Measurements from ENCODE around the gene MIOS.

MIOS gene

DNA sequence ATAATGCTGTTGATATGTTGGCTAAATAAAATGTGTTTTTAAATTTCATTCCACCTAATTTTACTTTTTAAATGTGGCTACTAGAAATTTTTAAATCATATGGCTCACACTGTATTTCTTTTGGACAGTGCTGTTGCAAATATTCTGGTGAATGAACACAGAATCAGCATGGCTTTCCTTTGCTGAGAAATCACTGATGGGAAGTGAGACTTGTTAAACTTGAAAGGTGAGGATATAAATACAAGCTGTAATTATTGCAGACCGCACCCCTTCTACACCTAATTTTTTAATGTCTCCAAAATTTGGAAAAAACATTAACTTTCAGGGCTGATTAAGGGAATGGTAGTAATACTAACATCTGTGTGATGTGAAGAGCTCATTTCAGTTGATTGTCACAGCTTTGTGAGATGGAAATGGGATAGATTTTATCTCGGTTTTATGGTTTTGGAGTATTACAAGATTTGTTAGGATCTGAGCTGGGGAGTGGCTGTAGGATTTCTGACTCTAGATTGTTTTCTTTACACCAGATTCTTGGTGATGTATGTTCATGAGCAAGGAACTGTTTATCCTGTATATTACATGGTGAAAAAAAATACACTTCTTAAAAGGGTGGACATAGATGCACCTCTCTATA lies 1.3 kb downstream of the MIOS start:
- peaks cover 26% of the 10 kb centered on the region for H3K36me3 ChIP-seq (ENCODE audit: insufficient read depth, low read length)
- peak overlapping the region; percentile 91 for H3K4me3 ChIP-seq (ENCODE audit: low read depth, low read length)
- H2AFZ ChIP-seq (ENCODE audit: low read length, unreplicated experiment), result no peak overlapping the region
- no peaks in the 10 kb centered on the region for H3K27me3 ChIP-seq (ENCODE audit: insufficient read depth, low read length)
- no peak overlapping the region for H3K27ac ChIP-seq (ENCODE audit: low read depth, low read length)
- peaks cover 55% of the 10 kb centered on the region for H3K79me2 ChIP-seq (ENCODE audit: control insufficient read depth, insufficient read depth, low read length, unreplicated experiment)
- H3K4me1 ChIP-seq (ENCODE audit: control insufficient read depth, insufficient read depth, low read length, unreplicated experiment), result peaks cover 30% of the 10 kb centered on the region

- Histone ChIP-seq H3K27me3 (ENCODE audit: insufficient read depth, low read length) (no peaks in the 10 kb centered on the region), H3K36me3 (ENCODE audit: insufficient read depth, low read length) (peaks cover 31% of the 10 kb centered on the region), H3K79me2 (ENCODE audit: control insufficient read depth, insufficient read depth, low read length, unreplicated experiment) (peaks cover 60% of the 10 kb centered on the region), H3K4me3 (ENCODE audit: low read depth, low read length) (peak overlapping the region; percentile 91), H3K4me1 (ENCODE audit: control insufficient read depth, insufficient read depth, low read length, unreplicated experiment) (peaks cover 30% of the 10 kb centered on the region), H3K27ac (ENCODE audit: low read depth, low read length) (no peak overlapping the region), H2AFZ (ENCODE audit: low read length, unreplicated experiment) (no peak overlapping the region)
Measured at GRCh38 chr7:7568553-7568952, 1.9 kb downstream of the MIOS start.

- Histone ChIP-seq H3K4me1 (ENCODE audit: control insufficient read depth, insufficient read depth, low read length, unreplicated experiment) (peaks cover 26% of the 10 kb centered on the region), H3K36me3 (ENCODE audit: insufficient read depth, low read length) (peaks cover 32% of the 10 kb centered on the region), H3K79me2 (ENCODE audit: control insufficient read depth, insufficient read depth, low read length, unreplicated experiment) (peaks cover 62% of the 10 kb centered on the region), H3K27me3 (ENCODE audit: insufficient read depth, low read length) (no peaks in the 10 kb centered on the region), H3K4me3 (ENCODE audit: low read depth, low read length) (peak overlapping the region; percentile 91), H3K27ac (ENCODE audit: low read depth, low read length) (no peak overlapping the region), H2AFZ (ENCODE audit: low read length, unreplicated experiment) (no peak overlapping the region)
Measured at GRCh38 chr7:7569081-7569527, 2.4 kb downstream of the MIOS start.

DNA sequence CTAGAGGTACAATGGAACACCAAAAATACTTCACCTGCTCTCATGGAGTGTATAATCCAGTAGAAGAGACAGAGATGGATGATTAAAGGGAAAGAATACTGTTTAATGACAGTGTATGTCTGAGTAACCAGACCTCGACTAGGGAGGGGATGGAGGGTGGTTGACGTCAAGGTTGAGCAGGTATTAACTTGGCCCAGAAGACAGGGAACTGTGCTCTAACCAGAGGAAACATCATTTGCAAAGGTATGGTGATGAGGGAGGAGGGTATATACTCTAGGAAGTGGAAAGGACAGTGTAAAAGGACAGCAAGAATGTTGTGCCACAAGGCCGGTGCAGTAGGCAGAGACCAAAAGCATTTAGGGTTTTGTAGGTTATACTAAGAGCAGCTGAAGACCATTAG lies 2.9 kb downstream of the MIOS start:
- Histone ChIP-seq H3K4me1 (ENCODE audit: control insufficient read depth, insufficient read depth, low read length, unreplicated experiment) (peaks cover 21% of the 10 kb centered on the region), H3K27ac (ENCODE audit: low read depth, low read length) (no peak overlapping the region), H3K27me3 (ENCODE audit: insufficient read depth, low read length) (no peaks in the 10 kb centered on the region), H3K4me3 (ENCODE audit: low read depth, low read length) (peak overlapping the region; percentile 91), H3K36me3 (ENCODE audit: insufficient read depth, low read length) (peaks cover 32% of the 10 kb centered on the region), H3K79me2 (ENCODE audit: control insufficient read depth, insufficient read depth, low read length, unreplicated experiment) (peaks cover 65% of the 10 kb centered on the region), H2AFZ (ENCODE audit: low read length, unreplicated experiment) (no peak overlapping the region)

GRCh38 chr7:7570584-7570983 lies 3.9 kb downstream of the MIOS start:
- Histone ChIP-seq H3K4me1 (ENCODE audit: control insufficient read depth, insufficient read depth, low read length, unreplicated experiment) (peaks cover 20% of the 10 kb centered on the region), H3K27ac (ENCODE audit: low read depth, low read length) (no peak overlapping the region), H3K4me3 (ENCODE audit: low read depth, low read length) (no peak overlapping the region), H3K36me3 (ENCODE audit: insufficient read depth, low read length) (peaks cover 32% of the 10 kb centered on the region), H3K27me3 (ENCODE audit: insufficient read depth, low read length) (no peaks in the 10 kb centered on the region), H3K79me2 (ENCODE audit: control insufficient read depth, insufficient read depth, low read length, unreplicated experiment) (peaks cover 65% of the 10 kb centered on the region), H2AFZ (ENCODE audit: low read length, unreplicated experiment) (no peak overlapping the region)

GRCh38 chr7:7573701-7574100 lies 7.0 kb downstream of the MIOS start:
- H3K36me3 ChIP-seq (ENCODE audit: insufficient read depth, low read length), result peaks cover 36% of the 10 kb centered on the region
- peaks cover 49% of the 10 kb centered on the region for H3K79me2 ChIP-seq (ENCODE audit: control insufficient read depth, insufficient read depth, low read length, unreplicated experiment)

GRCh38 chr7:7576344-7576743 lies 9.7 kb downstream of the MIOS start:
- Histone ChIP-seq H3K79me2 (ENCODE audit: control insufficient read depth, insufficient read depth, low read length, unreplicated experiment) (peaks cover 28% of the 10 kb centered on the region), H3K27ac (ENCODE audit: low read depth, low read length) (no peak overlapping the region), H3K4me3 (ENCODE audit: low read depth, low read length) (no peak overlapping the region), H3K27me3 (ENCODE audit: insufficient read depth, low read length) (no peaks in the 10 kb centered on the region), H3K4me1 (ENCODE audit: control insufficient read depth, insufficient read depth, low read length, unreplicated experiment) (no peaks in the 10 kb centered on the region), H2AFZ (ENCODE audit: low read length, unreplicated experiment) (no peak overlapping the region), H3K36me3 (ENCODE audit: insufficient read depth, low read length) (peaks cover 27% of the 10 kb centered on the region)

More at GRCh38 chr7:7573701-7574100, 7.0 kb downstream of the MIOS start:
- Histone ChIP-seq H3K27ac (ENCODE audit: low read depth, low read length) (no peak overlapping the region), H3K4me1 (ENCODE audit: control insufficient read depth, insufficient read depth, low read length, unreplicated experiment) (peaks cover 11% of the 10 kb centered on the region), H2AFZ (ENCODE audit: low read length, unreplicated experiment) (no peak overlapping the region), H3K4me3 (ENCODE audit: low read depth, low read length) (no peak overlapping the region), H3K27me3 (ENCODE audit: insufficient read depth, low read length) (no peaks in the 10 kb centered on the region)

DNA sequence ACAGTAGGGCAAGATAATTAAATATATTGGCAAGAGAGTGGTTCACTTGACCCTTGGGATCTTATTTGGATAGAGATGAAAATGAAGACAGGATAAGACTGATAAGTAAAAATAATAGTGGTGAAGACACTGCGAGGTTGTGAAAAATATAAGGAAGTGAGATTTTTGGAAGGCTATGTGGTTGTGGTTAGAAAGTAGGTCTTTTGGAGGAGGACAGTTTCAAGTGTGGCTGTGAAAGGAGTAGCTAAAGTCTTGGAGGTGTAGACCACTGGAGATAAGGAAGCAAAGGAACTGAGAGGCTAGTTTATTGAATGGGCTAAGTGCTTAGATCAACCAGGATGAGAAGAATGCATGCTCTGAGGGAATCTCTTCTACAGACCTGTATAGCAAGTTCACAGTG lies 11.2 kb downstream of the MIOS start:
- Histone ChIP-seq H3K27me3 (ENCODE audit: insufficient read depth, low read length) (no peaks in the 10 kb centered on the region), H3K4me3 (ENCODE audit: low read depth, low read length) (no peak overlapping the region), H2AFZ (ENCODE audit: low read length, unreplicated experiment) (no peak overlapping the region), H3K79me2 (ENCODE audit: control insufficient read depth, insufficient read depth, low read length, unreplicated experiment) (peaks cover 14% of the 10 kb centered on the region), H3K36me3 (ENCODE audit: insufficient read depth, low read length) (peaks cover 12% of the 10 kb centered on the region), H3K27ac (ENCODE audit: low read depth, low read length) (no peak overlapping the region), H3K4me1 (ENCODE audit: control insufficient read depth, insufficient read depth, low read length, unreplicated experiment) (no peaks in the 10 kb centered on the region)

DNA sequence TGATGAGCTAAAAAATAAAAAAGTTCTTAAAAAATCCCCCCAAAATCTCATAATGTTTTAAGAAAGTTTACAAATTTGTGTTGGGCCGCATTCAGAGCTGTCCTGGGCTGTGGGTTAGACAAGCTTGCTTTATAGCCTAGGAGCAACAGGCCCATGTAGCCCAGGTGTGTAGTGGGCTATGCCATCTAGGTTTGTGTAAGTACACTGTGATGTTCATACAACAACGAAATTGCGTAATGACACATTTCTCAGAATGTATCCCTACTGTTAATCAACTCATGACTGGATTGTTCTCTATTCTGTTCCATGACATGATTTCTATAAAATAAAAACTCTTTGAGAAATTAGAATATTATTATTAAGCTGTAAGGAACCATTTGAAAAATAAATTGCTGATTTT lies 13.0 kb downstream of the MIOS start:
- Histone ChIP-seq H3K4me3 (ENCODE audit: low read depth, low read length) (no peak overlapping the region), H3K27me3 (ENCODE audit: insufficient read depth, low read length) (no peaks in the 10 kb centered on the region), H3K36me3 (ENCODE audit: insufficient read depth, low read length) (peaks cover 4% of the 10 kb centered on the region), H3K4me1 (ENCODE audit: control insufficient read depth, insufficient read depth, low read length, unreplicated experiment) (no peaks in the 10 kb centered on the region), H3K27ac (ENCODE audit: low read depth, low read length) (no peak overlapping the region), H2AFZ (ENCODE audit: low read length, unreplicated experiment) (no peak overlapping the region), H3K79me2 (ENCODE audit: control insufficient read depth, insufficient read depth, low read length, unreplicated experiment) (peaks cover 4% of the 10 kb centered on the region)

GRCh38 chr7:7581531-7582179 lies 15.0 kb downstream of the MIOS start:
- Histone ChIP-seq H3K4me1 (ENCODE audit: control insufficient read depth, insufficient read depth, low read length, unreplicated experiment) (no peaks in the 10 kb centered on the region), H3K4me3 (ENCODE audit: low read depth, low read length) (no peak overlapping the region), H3K79me2 (ENCODE audit: control insufficient read depth, insufficient read depth, low read length, unreplicated experiment) (peaks cover 4% of the 10 kb centered on the region), H3K27ac (ENCODE audit: low read depth, low read length) (no peak overlapping the region), H3K27me3 (ENCODE audit: insufficient read depth, low read length) (no peaks in the 10 kb centered on the region), H3K36me3 (ENCODE audit: insufficient read depth, low read length) (peaks cover 4% of the 10 kb centered on the region), H2AFZ (ENCODE audit: low read length, unreplicated experiment) (no peak overlapping the region)

GRCh38 chr7:7582596-7582995 lies 15.9 kb downstream of the MIOS start:
- H3K36me3 ChIP-seq (ENCODE audit: insufficient read depth, low read length), result no peaks in the 10 kb centered on the region; the same call in 1 of the 2 replicates
- no peak overlapping the region for H3K27ac ChIP-seq (ENCODE audit: low read depth, low read length)
- H3K27me3 ChIP-seq (ENCODE audit: insufficient read depth, low read length), result no peaks in the 10 kb centered on the region
- no peak overlapping the region for H3K4me3 ChIP-seq (ENCODE audit: low read depth, low read length)
- no peak overlapping the region for H2AFZ ChIP-seq (ENCODE audit: low read length, unreplicated experiment)
- H3K4me1 ChIP-seq (ENCODE audit: control insufficient read depth, insufficient read depth, low read length, unreplicated experiment), result no peaks in the 10 kb centered on the region
- peaks cover 4% of the 10 kb centered on the region for H3K79me2 ChIP-seq (ENCODE audit: control insufficient read depth, insufficient read depth, low read length, unreplicated experiment)

All from ACC112 (cell line).